ENCODE results near the gene CASK. TPM values are rescaled to one million over a fixed set of nuclear protein-coding genes. Genes with fewer than 3 reads are reported as not detected.

The CASK gene
- total RNA-seq, 1 experiment from 2014 or later, result 33.5 TPM

DNA sequence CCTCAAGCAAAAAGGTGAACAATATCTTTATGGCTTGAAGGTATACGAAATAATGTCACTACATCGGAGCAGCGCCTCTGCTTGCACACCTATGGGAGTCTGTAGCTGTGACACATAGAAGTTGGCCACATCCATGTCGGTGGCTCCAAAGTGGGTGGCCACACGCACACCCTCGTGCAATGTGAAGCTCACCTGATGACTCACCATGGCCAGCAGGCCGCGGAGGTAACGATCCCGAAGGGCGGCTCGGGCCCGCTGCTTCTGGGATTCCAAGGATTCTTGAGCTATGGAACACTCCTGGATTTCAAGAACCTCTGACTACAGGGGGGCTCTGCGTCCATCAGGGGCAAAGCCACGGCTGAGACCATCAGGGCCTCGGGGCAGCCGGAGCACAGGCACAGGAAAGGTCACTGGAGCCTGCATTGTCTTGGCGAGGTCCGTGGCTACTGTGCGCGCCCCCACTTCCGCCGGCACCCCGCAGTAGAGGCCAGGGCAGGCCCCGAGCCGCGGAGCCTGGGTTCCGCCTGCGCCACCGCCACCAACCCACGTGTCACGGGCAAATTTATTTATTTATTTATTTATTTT, 451.0 kb downstream of the CASK start:
- Histone ChIP-seq H3K9me3 (ENCODE audit: low read depth, low read length, poor library complexity, severe bottlenecking) (no peaks in the 10 kb centered on the region), H3K4me3 (ENCODE audit: low read depth, low read length, poor library complexity, severe bottlenecking) (no peak overlapping the region), H3K27me3 (replicated peaks; ENCODE audit: insufficient read depth, low read depth, low read length, poor library complexity) (no peaks in the 10 kb centered on the region), H3K27ac (ENCODE audit: low read depth, low read length, poor library complexity, severe bottlenecking) (no peak overlapping the region), H3K36me3 (ENCODE audit: insufficient read depth, low read length, poor library complexity, severe bottlenecking) (no peaks in the 10 kb centered on the region), H3K4me1 (ENCODE audit: insufficient read depth, low read length, poor library complexity, severe bottlenecking) (no peaks in the 10 kb centered on the region)
- POLR2A ChIA-PET (ENCODE audit: low non-redundant PET), result no interaction called here
- no peak for DNase-seq (ENCODE audit: low spot score)
- TF ChIP-seq EZH2 (IDR thresholded peaks at IDR 0.05; ENCODE audit: borderline replicate concordance, low read depth, low read length, poor library complexity, severe bottlenecking), result no peak
- TF ChIP-seq, protein P1, sequence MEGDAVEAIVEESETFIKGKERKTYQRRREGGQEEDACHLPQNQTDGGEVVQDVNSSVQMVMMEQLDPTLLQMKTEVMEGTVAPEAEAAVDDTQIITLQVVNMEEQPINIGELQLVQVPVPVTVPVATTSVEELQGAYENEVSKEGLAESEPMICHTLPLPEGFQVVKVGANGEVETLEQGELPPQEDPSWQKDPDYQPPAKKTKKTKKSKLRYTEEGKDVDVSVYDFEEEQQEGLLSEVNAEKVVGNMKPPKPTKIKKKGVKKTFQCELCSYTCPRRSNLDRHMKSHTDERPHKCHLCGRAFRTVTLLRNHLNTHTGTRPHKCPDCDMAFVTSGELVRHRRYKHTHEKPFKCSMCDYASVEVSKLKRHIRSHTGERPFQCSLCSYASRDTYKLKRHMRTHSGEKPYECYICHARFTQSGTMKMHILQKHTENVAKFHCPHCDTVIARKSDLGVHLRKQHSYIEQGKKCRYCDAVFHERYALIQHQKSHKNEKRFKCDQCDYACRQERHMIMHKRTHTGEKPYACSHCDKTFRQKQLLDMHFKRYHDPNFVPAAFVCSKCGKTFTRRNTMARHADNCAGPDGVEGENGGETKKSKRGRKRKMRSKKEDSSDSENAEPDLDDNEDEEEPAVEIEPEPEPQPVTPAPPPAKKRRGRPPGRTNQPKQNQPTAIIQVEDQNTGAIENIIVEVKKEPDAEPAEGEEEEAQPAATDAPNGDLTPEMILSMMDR (conservative IDR thresholded peaks at IDR 0.05; ENCODE audit: low read depth, low read length), result no peak
- intact Hi-C loops (cut with micrococcal nuclease; ENCODE audit: unreplicated experiment), result no loop called here
- CTCF ChIA-PET, result no interaction called here
- no TSS peak for BruUV-seq (replicated peaks)

DNA sequence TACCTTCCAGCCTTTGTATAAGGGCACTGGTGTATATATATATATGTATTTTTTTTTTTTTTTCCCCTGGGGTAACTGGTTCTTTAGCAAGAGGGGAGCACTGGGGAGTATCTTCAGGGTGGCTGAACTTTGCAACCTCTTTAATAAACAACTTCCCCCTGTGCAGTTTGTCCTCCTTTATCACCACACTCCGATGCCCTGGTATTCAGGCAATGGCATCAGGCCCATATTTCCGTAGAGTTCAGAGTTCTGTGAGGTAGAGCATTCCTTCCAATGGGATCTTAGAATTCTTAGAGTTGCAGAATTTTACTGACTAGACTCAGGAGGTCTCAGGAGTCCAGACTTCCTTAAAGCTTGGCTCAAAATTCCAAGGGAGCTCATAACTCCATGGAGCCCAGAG, 451.6 kb downstream of the CASK start:
- intact Hi-C loops (cut with micrococcal nuclease; ENCODE audit: unreplicated experiment), result no loop called here
- Histone ChIP-seq H3K4me1 (ENCODE audit: insufficient read depth, low read length, poor library complexity, severe bottlenecking) (no peaks in the 10 kb centered on the region), H3K36me3 (ENCODE audit: insufficient read depth, low read length, poor library complexity, severe bottlenecking) (no peaks in the 10 kb centered on the region), H3K9me3 (ENCODE audit: low read depth, low read length, poor library complexity, severe bottlenecking) (no peaks in the 10 kb centered on the region), H3K27me3 (replicated peaks; ENCODE audit: insufficient read depth, low read depth, low read length, poor library complexity) (no peaks in the 10 kb centered on the region), H3K27ac (ENCODE audit: low read depth, low read length, poor library complexity, severe bottlenecking) (no peak overlapping the region), H3K4me3 (ENCODE audit: low read depth, low read length, poor library complexity, severe bottlenecking) (no peak overlapping the region)
- no peak for TF ChIP-seq EZH2 (IDR thresholded peaks at IDR 0.05; ENCODE audit: borderline replicate concordance, low read depth, low read length, poor library complexity, severe bottlenecking)
- TF ChIP-seq, protein P1 (conservative IDR thresholded peaks at IDR 0.05; ENCODE audit: low read depth, low read length), result no peak
- DNase-seq (ENCODE audit: low spot score), result no peak
- BruUV-seq (replicated peaks), result no TSS peak
- CTCF ChIA-PET, result no interaction called here
- POLR2A ChIA-PET (ENCODE audit: low non-redundant PET), result no interaction called here

DNA sequence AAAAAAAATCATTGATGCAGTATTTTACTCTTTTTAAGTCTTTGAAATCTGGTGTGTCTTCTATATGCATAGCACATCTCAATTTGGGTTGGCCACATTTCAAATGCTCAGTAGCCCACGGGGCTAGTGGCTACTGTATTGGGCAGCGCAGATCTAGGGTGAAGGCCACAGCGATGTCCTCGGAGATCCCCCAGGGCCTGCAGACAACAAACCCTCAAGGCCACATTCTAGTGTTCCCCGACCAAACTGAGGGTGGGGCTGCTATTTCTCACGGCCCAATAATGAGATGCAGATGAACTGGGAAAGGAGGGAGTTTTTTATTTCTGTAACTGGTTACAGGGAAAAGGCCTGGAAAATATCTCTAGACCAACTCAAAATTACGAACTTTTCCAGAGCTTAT, 452.6 kb downstream of the CASK start:
- no peak for DNase-seq (ENCODE audit: low spot score)
- ChIA-PET POLR2A (ENCODE audit: low non-redundant PET) (no interaction called here), CTCF (no interaction called here)
- Histone ChIP-seq H3K9me3 (ENCODE audit: low read depth, low read length, poor library complexity, severe bottlenecking) (no peaks in the 10 kb centered on the region), H3K4me3 (ENCODE audit: low read depth, low read length, poor library complexity, severe bottlenecking) (no peak overlapping the region), H3K27me3 (replicated peaks; ENCODE audit: insufficient read depth, low read depth, low read length, poor library complexity) (no peaks in the 10 kb centered on the region), H3K36me3 (ENCODE audit: insufficient read depth, low read length, poor library complexity, severe bottlenecking) (no peaks in the 10 kb centered on the region), H3K27ac (ENCODE audit: low read depth, low read length, poor library complexity, severe bottlenecking) (no peak overlapping the region), H3K4me1 (ENCODE audit: insufficient read depth, low read length, poor library complexity, severe bottlenecking) (no peaks in the 10 kb centered on the region)
- TF ChIP-seq, protein P1 (conservative IDR thresholded peaks at IDR 0.05; ENCODE audit: low read depth, low read length), result no peak
- no peak for TF ChIP-seq EZH2 (IDR thresholded peaks at IDR 0.05; ENCODE audit: borderline replicate concordance, low read depth, low read length, poor library complexity, severe bottlenecking)
- intact Hi-C loops (cut with micrococcal nuclease; ENCODE audit: unreplicated experiment), result no loop called here
- BruUV-seq (replicated peaks), result no TSS peak

All from A673 (cell line).